H1 (cell line): Measurements from ENCODE around the gene MCL1. TPM values are rescaled to one million over a fixed set of nuclear protein-coding genes. Genes with fewer than 3 reads are reported as not detected.

Experiments used
- CHD1 ChIP-seq: IDR thresholded peaks from 2 replicates; pipeline ENCODE4 v1.6.1; 2012; ENCODE audit warnings: low read depth, low read length, improper control_type of control experiment
- polyA plus RNA-seq, 7 experiments: library from polyadenylated mRNA; depleted of rRNA in 3 of 7; stranded (reverse) in 5 of 7; unstranded in 2 of 7; fragments of >200 nt in 5 of 7; fragments of 200-250 nt in 2 of 7; gene quantifications; 1 replicate in 5 of 7; 2 replicates in 1 of 7; 4 replicates in 1 of 7; pipeline versions ENCODE4 v1.2.1 to v1.2.3, GENCODE V29; 2011 to 2013; ENCODE audit warnings: missing spikeins in 2 of 7, mixed read lengths in 2 of 7
- total RNA-seq: library from RNA; stranded (reverse); fragmentation: NEBNext Ultra II Directional; extraction: Animal tissue kit (Norgen Biotek cat#: 25700); gene quantifications from 2 replicates; pipeline ENCODE4 v1.2.1, GENCODE V29; 2021

The MCL1 gene
- total and polyA plus RNA-seq, 2 of the 8 experiments (the other 6 are each of a cell fraction or from before 2014, with no cell fraction given) = 61.1 to 218 TPM

DNA sequence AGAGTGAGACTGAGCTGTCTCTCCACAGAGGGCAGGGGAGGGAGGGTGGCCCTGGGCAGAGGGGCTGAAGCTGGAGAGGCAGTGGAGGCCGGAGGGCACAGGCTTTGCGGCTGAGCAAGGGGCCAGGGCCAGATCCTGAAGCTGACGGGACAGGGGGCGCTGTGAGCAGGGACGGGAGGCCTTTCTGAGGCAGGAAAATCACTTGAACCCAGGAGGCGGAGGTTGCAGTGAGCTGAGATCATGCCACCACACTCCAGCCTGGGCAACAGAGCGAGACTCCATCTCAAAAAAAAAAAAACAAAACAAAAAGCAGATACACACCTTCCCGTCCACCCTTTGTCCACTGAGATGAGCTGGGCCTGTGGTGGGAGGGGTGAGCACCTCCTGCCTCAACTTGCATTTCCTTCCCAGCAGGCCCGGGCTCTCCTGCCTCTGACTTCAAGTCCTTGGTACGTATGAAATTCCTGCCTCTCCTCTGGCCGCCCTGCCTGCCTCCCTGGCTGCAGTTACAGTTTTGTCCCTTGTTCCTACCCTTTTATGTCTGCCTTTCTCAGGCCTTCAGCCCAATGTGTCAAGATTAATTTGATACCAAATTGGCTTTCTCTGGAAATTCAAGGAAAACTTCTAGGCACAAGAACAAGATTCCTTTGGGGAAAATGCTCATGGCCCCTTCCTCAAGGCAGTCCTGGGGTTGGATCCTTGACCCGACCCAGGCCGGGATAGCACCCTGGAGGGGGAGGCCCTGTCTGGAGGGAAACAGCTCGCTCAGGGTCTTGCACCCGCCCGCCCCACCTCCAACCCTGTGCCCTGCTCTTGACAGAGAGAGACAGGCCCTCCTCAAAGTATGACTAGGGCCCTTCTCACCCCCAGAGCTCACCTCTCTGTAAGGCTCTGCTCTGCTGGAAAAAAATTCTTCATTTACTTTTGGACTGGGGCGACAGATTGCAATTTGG lies 41.4 kb downstream of the MCL1 start (continued):
- no peak for TF ChIP-seq CHD1
